Right ventricle myocardium superior (tissue), 1 donor: ENCODE data around the gene EPSTI1. TPM values are rescaled to one million over a fixed set of nuclear protein-coding genes. Genes with fewer than 3 reads are reported as not detected.

Experiments used
- ATAC-seq: fragments of 200-7000 bp; cut with Tn5 transposase; one replicate; pipeline ENCODE4 v1.9.1; 2020; ENCODE audit warnings: mild to moderate bottlenecking; ENCODE audit not compliant: poor library complexity
- DNase-seq: peaks from one replicate; pipeline ENCODE4 v3.0.0-alpha.2; 2020
- intact Hi-C: fragments of 100-400 bp; cut with DNase I; formaldehyde crosslinking; loops from one replicate; pipeline ENCODE4 v1.11.2; 2022
- total RNA-seq: library from RNA; stranded (reverse); fragmentation: NEBNext Ultra II Directional; extraction: Animal tissue kit (Norgen Biotek cat#: 25700); gene quantifications from one replicate; pipeline ENCODE4 v1.2.1, GENCODE V29; 2021
- donor health status: DM: no; HTN: yes; CAD: no; lungs with severe emphysema.

The EPSTI1 gene
- total RNA-seq, 1 donor from 2014 or later, result 2.3 TPM

DNA sequence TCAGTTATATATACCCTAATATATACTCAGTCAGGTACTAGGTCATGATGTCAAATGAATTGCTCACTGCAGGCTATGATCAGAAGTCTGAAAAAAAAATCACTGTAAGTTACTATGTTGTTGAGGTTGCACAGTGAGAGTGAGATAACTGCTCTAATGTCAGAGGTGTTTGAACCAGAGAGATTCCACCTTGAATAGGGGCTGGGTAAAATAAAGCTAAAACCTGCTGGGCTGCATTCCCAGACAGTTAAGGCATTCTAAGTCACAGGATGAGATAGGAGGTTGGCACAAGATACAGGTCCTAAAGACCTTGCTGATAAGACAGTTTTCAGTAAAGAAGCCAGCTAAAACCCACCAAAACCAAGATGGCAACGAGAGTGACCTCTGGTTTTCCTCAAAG lies 10.2 kb downstream of the EPSTI1 start:
- intact Hi-C loops, result no loop called here
- DNase-seq (no peak), ATAC-seq (no peak)

DNA sequence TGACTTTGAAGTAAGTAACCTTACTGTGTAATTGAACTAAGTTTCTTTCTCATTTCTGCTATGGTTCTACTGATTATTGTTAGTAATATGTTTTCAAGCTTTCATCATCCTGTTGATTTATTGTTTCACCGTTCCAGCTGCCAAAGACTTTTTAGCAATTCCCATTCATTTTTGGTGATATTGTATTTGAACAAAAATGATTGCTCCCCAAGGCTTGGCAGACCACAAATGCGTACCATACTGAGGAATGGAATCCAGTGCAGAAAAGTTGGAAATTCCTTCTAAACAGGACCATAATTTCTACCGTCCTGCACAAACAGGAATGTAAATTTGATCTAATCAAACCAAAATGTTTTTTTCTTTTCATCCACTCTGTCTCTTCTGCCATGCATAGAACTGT lies 10.7 kb downstream of the EPSTI1 start:
- no peak for DNase-seq
- intact Hi-C loops, result no loop called here
- no peak for ATAC-seq

DNA sequence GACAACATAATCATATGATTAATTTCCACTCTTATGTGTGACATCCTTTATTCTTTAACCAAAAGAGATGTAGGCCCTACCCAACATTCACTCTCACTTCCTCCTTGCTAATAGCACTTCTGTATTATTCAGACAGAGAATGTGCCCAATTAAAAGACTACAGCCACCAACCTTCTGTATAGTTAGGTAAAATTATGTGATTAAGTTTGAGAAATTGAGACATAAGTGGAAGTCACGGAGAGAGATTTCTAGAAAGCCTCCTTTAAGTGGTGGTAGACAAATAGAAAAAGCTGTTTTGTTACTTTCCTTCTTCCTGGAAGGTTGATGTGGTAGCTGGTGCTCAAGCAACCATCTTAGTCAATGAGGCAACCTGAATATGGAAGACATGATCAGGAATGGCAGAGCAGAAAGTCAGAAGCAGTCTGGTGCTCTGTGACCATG lies 14.8 kb downstream of the EPSTI1 start:
- intact Hi-C loops, result loop anchor here (10.0 kb wide), 1 partner anchor 828 kb away; no protein-coding TSS in a partner anchor
- ATAC-seq (no peak), DNase-seq (no peak)

DNA sequence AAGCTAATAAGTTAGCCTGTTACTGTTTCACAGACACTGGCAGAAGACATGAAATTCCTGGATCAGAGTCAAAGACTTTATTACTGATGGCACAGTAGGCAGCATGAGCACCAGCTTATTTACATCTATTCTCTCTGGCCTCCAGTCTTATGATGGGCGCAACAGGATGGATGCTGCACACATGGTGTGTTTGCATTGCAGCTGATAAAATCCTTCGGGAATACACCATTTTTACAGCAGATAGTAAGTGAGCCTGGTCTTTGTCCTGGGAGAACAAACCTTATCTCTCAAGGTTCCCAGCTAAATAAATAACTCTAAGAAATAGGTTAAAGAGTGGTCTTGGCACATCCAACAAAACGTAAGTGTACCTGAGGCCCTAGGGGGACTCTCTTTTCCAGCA lies 16.0 kb downstream of the EPSTI1 start:
- no peak for DNase-seq
- intact Hi-C loops, result loop anchor here (10.0 kb wide), 1 partner anchor 829 kb away; no protein-coding TSS in a partner anchor

DNA sequence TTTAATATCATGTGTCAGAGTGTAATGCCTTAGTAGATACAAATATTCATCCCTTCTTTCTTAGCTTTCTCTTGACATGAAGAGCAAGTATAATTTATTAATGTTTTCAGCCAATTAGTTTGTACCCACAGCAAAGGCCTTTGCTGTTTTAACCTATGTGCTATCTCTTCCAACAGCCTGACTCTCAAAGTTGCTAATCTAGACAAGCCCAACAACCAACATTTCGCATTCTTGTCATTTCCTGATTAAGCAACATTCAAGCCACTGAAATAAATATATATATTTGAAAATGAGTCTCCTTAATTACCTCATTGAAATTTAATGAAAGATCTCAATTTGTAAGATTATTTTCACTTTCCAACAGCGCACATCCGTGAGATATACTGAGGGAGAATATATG lies 18.5 kb downstream of the EPSTI1 start:
- intact Hi-C loops, result loop anchor here (10.0 kb wide), 1 partner anchor 831 kb away; no protein-coding TSS in a partner anchor
- ATAC-seq (no peak), DNase-seq (no peak)

More for the DNA sequence above, 16.0 kb downstream of the EPSTI1 start:
- no peak for ATAC-seq

DNA sequence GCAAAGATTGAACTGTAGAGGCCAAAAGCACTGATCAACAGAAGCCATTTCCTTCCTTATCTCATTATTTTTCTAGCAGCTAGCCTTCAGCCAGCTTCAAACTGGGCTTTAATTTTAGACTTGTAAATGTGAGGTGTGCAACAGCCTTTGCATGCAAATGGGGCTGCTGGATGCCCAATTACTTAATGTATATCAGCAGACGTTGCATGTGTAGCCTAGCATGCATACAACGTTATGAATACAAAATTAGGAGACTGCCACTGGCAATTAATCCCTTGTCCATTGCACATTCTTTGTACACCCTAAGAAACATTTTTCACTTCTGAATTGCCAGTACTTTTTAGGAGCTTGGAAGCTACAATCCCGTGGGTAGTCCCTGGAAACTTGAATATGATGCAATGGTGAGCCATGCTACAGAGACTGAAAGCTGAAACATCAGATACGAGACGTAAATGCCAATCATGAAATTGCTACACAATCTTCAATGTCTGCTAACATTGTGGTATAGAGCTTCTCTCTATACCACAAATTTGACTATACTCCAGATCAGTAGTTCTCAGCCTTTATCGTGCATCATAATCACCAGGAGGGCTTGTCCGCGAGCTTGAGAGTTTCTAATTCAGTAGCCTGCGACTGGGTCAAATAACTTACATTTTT lies 20.2 kb downstream of the EPSTI1 start:
- intact Hi-C loops, result loop anchor here (10.0 kb wide), 1 partner anchor 833 kb away; no protein-coding TSS in a partner anchor
- DNase-seq (no peak), ATAC-seq (no peak)

DNA sequence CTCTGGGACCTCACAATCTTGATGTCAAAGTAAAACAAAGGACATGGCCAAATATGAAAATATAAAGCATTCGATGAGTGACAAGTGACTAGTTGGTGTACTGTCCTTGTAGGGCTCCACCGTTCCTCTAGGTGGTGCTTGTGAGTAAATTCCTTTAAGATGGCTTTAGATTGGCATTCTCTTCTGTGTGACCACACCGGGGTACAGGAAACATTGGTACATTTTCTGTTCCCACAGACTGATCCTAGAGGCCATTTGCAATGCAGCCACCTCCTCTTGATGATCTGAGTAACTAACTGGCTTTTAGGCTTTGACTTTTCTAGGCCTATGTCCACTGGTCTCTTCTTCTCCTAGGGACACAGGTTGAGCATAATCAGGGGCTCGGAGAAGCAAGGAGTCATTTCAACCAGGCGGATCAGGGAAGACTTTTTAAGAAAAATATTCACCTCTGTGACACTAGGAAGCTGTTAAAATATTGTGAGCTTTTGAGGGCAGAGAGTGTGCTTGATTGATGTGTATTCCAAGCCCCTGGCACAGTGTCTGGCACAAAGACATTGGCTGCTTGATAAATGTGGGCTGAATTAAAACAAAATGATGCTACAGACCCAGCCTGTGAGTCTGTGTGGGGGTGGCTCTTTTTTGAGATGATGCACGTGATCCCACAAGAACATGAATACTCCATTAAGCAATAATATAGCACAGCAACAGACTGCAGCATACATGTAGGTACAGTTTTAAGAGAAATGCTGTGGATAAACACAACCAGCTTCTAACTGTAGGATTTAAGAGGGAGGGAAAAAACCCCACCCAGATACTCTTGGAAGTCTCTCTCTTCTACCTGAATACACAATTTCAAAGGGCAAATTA lies 21.0 kb downstream of the EPSTI1 start:
- intact Hi-C loops, result loop anchor here (10.0 kb wide), 1 partner anchor 834 kb away; no protein-coding TSS in a partner anchor
- peak; percentile 81 for ATAC-seq
- DNase-seq, result no peak

DNA sequence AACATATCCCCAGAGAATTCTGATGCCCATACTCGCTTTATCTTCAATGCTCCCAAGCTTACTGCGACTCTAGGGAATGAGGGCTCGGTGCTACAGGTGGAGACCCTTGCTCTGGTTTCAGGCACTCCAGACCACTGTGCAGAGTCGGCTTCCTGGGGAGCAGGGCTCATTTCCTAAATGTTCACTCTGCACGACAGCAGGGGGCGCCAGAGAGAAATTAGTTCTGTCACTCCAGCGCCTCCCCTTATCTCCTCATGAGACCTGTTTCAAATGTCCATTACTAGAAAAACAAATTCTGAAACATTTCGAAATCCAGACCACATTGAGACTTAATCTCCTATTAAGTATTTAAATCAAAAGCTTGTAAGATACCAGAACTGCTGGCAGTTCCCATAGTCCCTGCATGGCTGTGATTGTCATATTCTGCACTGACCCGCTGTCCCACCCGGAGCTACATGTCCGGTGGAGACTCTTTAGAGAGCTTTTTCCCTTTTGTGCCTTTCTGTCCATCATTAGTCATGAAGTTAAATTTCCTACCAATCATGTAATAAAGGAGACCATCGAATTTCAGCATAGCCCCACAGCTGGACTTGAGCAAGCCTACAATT lies 22.4 kb downstream of the EPSTI1 start:
- intact Hi-C loops, result loop anchor here (2.0 to 10.0 kb wide), 2 partner anchors 165 to 835 kb away; no protein-coding TSS in a partner anchor
- DNase-seq, result peak; percentile 87
- peak; percentile 94 for ATAC-seq

DNA sequence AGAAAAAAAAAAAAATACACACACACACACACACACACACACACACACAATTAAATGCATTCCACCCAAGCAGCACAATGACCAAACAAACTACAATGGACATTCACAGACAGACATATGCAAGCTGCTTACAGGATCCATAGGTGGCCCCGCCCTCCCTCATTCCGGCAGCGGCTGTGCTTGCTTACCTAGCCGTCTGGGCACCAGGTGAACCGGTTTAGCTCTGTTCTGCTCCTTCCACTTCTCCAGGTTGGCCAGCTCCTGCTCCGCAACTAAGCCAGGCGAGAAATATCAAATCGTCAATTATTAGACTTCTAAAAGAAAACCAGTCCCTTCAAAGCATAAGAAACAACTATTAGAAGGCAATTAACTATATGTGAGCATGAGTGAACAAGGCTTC lies 23.1 kb downstream of the EPSTI1 start:
- intact Hi-C loops, result loop anchor here (2.0 kb wide), 1 partner anchor 166 kb away; no protein-coding TSS in a partner anchor
- DNase-seq (no peak), ATAC-seq (no peak)

DNA sequence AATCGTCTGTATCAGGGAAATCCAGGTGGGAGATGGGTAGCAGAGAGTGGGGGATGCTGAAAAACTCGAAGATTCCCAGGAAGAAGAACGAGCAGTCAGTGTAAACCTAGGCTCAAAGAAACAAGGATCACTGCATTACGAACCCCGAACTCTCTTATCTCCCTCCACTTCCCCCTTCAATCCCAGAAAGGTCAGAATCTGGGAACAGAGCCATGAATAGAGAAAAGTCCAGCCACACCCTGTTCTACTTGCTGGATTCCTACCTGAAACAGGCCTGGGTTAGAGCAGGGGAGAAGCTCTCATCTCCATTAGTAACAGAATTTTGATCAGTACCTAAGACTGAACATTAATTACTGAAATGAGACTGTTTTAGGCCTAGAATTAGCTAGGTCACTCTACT lies 24.4 kb downstream of the EPSTI1 start:
- intact Hi-C loops, result loop anchor here (2.0 kb wide), 1 partner anchor 167 kb away; no protein-coding TSS in a partner anchor
- ATAC-seq (no peak), DNase-seq (no peak)

DNA sequence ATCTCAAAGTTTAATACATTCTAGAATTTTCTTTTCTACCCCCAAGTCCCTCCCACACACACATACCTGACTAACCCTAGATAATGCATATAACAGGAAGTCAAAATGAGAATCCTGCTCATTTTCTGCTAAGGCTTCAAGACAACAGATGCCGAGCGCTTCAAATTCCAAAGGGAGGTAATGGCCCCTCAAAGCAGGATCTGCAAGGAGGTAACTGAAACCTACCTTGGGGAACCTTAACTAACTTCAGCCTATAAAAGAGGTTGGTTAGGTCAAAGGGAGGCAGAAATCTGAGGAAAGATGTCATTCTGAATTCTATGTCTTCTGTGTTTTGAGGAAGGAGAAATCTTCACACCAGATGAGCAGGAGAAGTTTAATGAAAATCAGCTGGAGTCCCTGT lies 26.8 kb downstream of the EPSTI1 start:
- ATAC-seq, result no peak
- no peak for DNase-seq
- intact Hi-C loops, result no loop called here

DNA sequence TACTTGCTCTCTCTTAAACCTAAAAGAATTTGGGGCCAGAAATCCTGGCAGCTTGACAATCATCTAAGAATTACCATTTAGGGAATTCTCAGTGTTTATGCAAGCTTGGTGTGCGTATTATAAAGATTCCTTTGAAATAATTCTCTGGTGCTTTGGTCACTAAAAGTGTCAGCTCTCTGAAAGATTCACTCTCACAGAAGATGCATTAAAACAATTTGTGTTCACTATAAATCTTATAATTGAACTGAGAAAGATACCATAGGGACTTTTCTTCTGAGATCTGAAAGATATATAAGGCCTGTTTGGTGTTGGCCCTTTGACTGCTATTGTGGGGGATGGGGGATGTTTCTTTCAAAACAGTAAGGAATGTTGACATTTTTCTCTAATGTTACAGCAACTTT lies 27.3 kb downstream of the EPSTI1 start:
- no peak for ATAC-seq
- DNase-seq, result no peak
- intact Hi-C loops, result no loop called here

DNA sequence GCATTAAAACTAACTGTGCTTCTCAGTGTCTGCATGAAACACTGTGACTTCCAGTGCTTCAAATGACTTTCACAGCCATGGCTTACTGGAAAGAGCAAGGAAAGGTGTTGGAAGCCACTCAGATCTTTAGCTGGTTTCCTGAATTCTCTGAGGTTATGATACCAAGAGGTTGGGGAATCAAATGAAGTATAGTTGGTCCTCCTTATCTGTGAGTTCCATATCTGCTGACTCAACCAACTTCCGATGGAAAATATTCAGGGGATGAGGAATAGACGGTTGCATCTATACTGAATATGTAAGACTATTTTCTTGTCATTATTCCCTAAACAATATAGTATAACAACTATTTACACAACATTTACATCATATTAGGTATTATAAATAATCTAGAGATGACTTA lies 32.4 kb downstream of the EPSTI1 start:
- DNase-seq (no peak), ATAC-seq (no peak)
- intact Hi-C loops, result no loop called here

DNA sequence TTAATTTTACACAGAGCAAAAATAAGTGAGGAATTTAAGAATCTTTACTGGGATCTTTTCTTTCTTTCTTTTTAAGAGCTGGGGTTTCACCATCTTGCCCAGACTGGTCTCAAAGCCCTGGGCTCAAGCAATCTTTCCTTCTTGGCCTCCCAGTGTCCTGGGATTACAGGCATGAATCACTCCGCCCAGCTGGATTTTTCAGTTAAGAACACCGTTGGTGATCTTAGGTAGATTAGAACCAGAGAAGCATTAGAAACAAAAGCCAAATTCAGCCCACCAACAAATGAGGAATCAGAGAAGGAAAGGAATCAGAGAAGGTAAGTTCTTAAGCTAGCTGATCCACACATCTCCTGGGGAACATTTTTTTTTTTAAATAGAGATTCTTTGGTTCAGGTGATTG lies 34.2 kb downstream of the EPSTI1 start:
- intact Hi-C loops, result no loop called here
- no peak for DNase-seq
- no peak for ATAC-seq

DNA sequence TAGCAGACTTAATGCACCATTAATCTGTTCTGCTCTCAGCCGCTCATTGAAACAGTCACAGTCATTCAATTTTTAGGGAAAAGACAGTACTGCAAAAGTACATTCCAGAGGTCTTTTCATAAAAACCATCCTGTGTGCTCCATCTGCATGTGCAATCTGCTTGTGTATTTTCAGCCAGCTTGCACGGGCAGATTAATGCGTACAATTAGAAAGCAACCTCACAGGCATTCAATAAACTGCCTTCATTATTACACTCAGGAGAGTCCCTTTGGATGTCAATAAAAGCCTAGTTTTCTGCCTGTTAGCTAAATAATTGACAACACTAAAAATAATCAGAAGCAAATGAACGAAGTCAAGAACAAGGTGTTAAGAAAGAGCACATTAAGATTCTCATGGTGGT lies 41.9 kb downstream of the EPSTI1 start:
- DNase-seq (no peak), ATAC-seq (no peak)
- intact Hi-C loops, result no loop called here

DNA sequence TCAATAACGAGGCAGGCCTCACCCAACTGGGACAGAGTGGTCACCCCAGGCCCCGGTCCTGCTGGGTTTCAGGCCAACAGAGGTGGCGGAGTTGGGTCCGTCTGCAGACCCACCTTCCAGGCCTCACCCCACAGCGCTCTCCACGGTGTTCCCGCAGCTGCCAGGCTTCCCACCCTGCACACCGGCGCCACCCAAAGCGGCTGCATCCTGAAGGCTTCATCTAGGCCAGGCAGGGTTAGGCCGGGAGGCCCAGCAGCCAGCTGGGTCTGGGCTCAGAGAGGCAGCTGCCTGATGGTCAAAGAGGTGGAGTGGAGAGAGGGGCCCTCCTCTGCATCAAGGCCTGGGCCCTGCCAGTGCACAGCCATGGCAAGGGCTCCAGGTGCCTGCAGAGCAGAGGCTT lies 44.1 kb downstream of the EPSTI1 start:
- no peak for DNase-seq
- intact Hi-C loops, result no loop called here
- no peak for ATAC-seq

DNA sequence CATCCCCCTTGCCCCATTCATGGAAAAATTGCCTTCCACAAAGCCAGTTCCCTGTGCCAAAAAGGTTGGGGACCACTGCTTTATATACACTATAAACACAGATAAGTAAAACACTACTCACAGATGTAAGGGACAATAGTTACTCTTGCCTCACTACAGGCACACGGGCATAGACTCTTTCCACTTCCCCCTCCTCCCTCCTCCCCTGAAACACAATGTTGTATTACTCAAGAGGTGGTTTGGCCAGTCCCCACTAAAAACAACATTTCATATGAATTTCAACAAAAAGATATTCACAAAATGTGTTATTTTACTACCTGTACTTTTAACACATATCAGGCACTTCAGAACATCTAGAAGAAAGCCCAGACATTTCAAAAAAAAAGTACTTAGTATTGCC lies 45.1 kb downstream of the EPSTI1 start:
- DNase-seq (no peak), ATAC-seq (no peak)
- intact Hi-C loops, result no loop called here

DNA sequence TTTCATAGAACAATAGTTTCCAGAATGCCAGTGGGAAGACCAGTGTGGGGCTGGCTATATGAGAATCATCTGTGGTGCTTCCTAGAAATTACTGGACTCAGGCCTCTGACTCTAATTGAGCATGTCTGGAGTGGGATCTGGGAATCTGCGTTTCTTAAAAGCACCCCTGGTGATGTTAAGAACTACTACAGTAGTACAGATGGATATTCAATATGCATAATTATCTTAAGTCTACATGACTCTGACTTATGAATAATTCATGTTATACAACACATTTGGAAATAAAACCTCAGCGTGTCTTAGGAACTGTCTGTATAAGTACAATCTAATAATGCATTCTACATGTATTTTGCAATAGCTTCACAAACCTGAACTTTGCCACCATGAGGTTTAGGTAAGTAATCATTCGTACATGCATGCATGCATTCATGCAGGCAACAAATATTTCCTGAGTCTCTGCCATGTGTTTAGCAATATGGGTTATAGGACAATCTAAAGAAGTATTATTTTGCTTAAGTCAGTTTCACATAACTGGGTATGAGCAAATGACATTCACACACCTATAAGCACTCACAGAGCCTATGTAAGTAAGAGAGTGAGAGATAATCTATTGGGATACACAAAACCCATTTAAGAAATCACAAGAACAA lies 62.0 kb downstream of the EPSTI1 start:
- ATAC-seq (no peak), DNase-seq (no peak)
- intact Hi-C loops, result no loop called here

DNA sequence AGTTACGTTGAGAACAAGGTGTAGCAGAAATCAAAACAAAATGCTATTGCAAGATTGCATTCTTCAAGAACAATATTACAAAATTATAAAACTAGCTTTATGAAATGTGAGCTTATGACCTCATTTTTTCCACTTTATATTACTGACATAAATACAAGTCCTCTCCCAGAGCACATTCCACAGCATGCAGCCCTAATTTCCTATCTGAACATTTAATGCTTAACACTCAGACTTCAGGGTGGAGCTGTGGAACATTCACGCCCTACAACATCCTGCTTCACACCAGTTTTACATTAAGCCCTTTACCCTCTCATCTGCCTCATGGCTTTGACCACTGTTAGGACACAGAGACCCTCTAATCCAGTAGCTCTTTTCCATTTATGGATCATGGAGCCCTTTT lies 65.5 kb downstream of the EPSTI1 start:
- ATAC-seq (no peak), DNase-seq (no peak)
- intact Hi-C loops, result no loop called here
